ENCODE results near the gene TRIM37. TPM values are rescaled to one million over a fixed set of nuclear protein-coding genes. Genes with fewer than 3 reads are reported as not detected.
"Not testable (repeated sequence)": the region's sequence is repeated elsewhere in the genome, so short reads cannot be mapped to it uniquely, and the experiment has no call there.

Gene TRIM37

GRCh38 chr17:58960068-58960467 lies 146.6 kb downstream of the TRIM37 start:
- H3K36me3 ChIP-seq (ENCODE audit: insufficient read depth, low read length) = no peaks in the 10 kb centered on the region
- no peak overlapping the region for H3K4me3 ChIP-seq (ENCODE audit: low read length)
- H3K9me3 ChIP-seq (replicated peaks; ENCODE audit: low read length) = no peaks in the 10 kb centered on the region
- no peak overlapping the region for H3K9ac ChIP-seq (ENCODE audit: low read depth, low read length)
- H3K4me2 ChIP-seq (ENCODE audit: low read length) = no peak overlapping the region
- H3K27me3 ChIP-seq (ENCODE audit: control insufficient read depth, insufficient read depth, low read length) = no peaks in the 10 kb centered on the region
- H3K4me1 ChIP-seq (ENCODE audit: control insufficient read depth, insufficient read depth, low read length) = peaks cover 16% of the 10 kb centered on the region

GRCh38 chr17:58957725-58958073 lies 149.0 kb downstream of the TRIM37 start:
- Histone ChIP-seq H3K4me2 (ENCODE audit: low read length) (peak overlapping the region; percentile 49), H3K4me1 (ENCODE audit: control insufficient read depth, insufficient read depth, low read length) (peaks cover 16% of the 10 kb centered on the region)
- H3K36me3 ChIP-seq (ENCODE audit: insufficient read depth, low read length); H3K4me3 ChIP-seq (ENCODE audit: low read length); H3K27me3 ChIP-seq (ENCODE audit: control insufficient read depth, insufficient read depth, low read length); H3K9ac ChIP-seq (ENCODE audit: low read depth, low read length); H3K9me3 ChIP-seq (replicated peaks; ENCODE audit: low read length): not testable (repeated sequence)

GRCh38 chr17:58956997-58957724 lies 149.5 kb downstream of the TRIM37 start:
- peaks cover 16% of the 10 kb centered on the region for H3K4me1 ChIP-seq (ENCODE audit: control insufficient read depth, insufficient read depth, low read length)
- no peaks in the 10 kb centered on the region for H3K27me3 ChIP-seq (ENCODE audit: control insufficient read depth, insufficient read depth, low read length)
- H3K4me2 ChIP-seq (ENCODE audit: low read length) = peak overlapping the region; percentile 49
- H3K4me3 ChIP-seq (ENCODE audit: low read length) = no peak overlapping the region
- no peaks in the 10 kb centered on the region for H3K36me3 ChIP-seq (ENCODE audit: insufficient read depth, low read length)
- no peaks in the 10 kb centered on the region for H3K9me3 ChIP-seq (replicated peaks; ENCODE audit: low read length)
- no peak overlapping the region for H3K9ac ChIP-seq (ENCODE audit: low read depth, low read length)

- not testable (repeated sequence) for H3K4me3 ChIP-seq (ENCODE audit: low read length); H3K9me3 ChIP-seq (replicated peaks; ENCODE audit: low read length); H3K4me2 ChIP-seq (ENCODE audit: low read length); H3K36me3 ChIP-seq (ENCODE audit: insufficient read depth, low read length); H3K9ac ChIP-seq (ENCODE audit: low read depth, low read length); H3K27me3 ChIP-seq (ENCODE audit: control insufficient read depth, insufficient read depth, low read length)
- H3K4me1 ChIP-seq (ENCODE audit: control insufficient read depth, insufficient read depth, low read length) = peaks cover 16% of the 10 kb centered on the region
Measured at GRCh38 chr17:58954358-58954757, 152.3 kb downstream of the TRIM37 start.

- Histone ChIP-seq H3K9me3 (replicated peaks; ENCODE audit: low read length) (peaks cover 3% of the 10 kb centered on the region), H3K36me3 (ENCODE audit: insufficient read depth, low read length) (no peaks in the 10 kb centered on the region), H3K4me1 (ENCODE audit: control insufficient read depth, insufficient read depth, low read length) (no peaks in the 10 kb centered on the region), H3K9ac (ENCODE audit: low read depth, low read length) (no peak overlapping the region), H3K4me2 (ENCODE audit: low read length) (no peak overlapping the region), H3K27me3 (ENCODE audit: control insufficient read depth, insufficient read depth, low read length) (no peaks in the 10 kb centered on the region), H3K4me3 (ENCODE audit: low read length) (no peak overlapping the region)
Measured at GRCh38 chr17:58947824-58948223, 158.9 kb downstream of the TRIM37 start.

GRCh38 chr17:58947411-58947810 lies 159.3 kb downstream of the TRIM37 start:
- Histone ChIP-seq H3K4me2 (ENCODE audit: low read length) (no peak overlapping the region), H3K4me1 (ENCODE audit: control insufficient read depth, insufficient read depth, low read length) (no peaks in the 10 kb centered on the region), H3K9ac (ENCODE audit: low read depth, low read length) (no peak overlapping the region), H3K9me3 (replicated peaks; ENCODE audit: low read length) (peaks cover 3% of the 10 kb centered on the region), H3K27me3 (ENCODE audit: control insufficient read depth, insufficient read depth, low read length) (no peaks in the 10 kb centered on the region), H3K4me3 (ENCODE audit: low read length) (no peak overlapping the region), H3K36me3 (ENCODE audit: insufficient read depth, low read length) (no peaks in the 10 kb centered on the region)

GRCh38 chr17:58944166-58944565 lies 162.5 kb downstream of the TRIM37 start:
- no peaks in the 10 kb centered on the region for H3K27me3 ChIP-seq (ENCODE audit: control insufficient read depth, insufficient read depth, low read length)
- H3K36me3 ChIP-seq (ENCODE audit: insufficient read depth, low read length) = no peaks in the 10 kb centered on the region
- no peak overlapping the region for H3K4me3 ChIP-seq (ENCODE audit: low read length)
- no peaks in the 10 kb centered on the region for H3K4me1 ChIP-seq (ENCODE audit: control insufficient read depth, insufficient read depth, low read length)
- H3K9ac ChIP-seq (ENCODE audit: low read depth, low read length) = no peak overlapping the region
- H3K9me3 ChIP-seq (replicated peaks; ENCODE audit: low read length) = no peaks in the 10 kb centered on the region
- H3K4me2 ChIP-seq (ENCODE audit: low read length) = no peak overlapping the region

- Histone ChIP-seq H3K4me2 (ENCODE audit: low read length) (no peak overlapping the region), H3K9ac (ENCODE audit: low read depth, low read length) (no peak overlapping the region), H3K4me3 (ENCODE audit: low read length) (no peak overlapping the region), H3K4me1 (ENCODE audit: control insufficient read depth, insufficient read depth, low read length) (no peaks in the 10 kb centered on the region), H3K36me3 (ENCODE audit: insufficient read depth, low read length) (no peaks in the 10 kb centered on the region), H3K9me3 (replicated peaks; ENCODE audit: low read length) (no peaks in the 10 kb centered on the region), H3K27me3 (ENCODE audit: control insufficient read depth, insufficient read depth, low read length) (no peaks in the 10 kb centered on the region)
Measured at GRCh38 chr17:58936295-58936694, 170.4 kb downstream of the TRIM37 start.

GRCh38 chr17:58932956-58933355 lies 173.7 kb downstream of the TRIM37 start:
- no peaks in the 10 kb centered on the region for H3K4me1 ChIP-seq (ENCODE audit: control insufficient read depth, insufficient read depth, low read length)
- H3K4me3 ChIP-seq (ENCODE audit: low read length) = no peak overlapping the region
- no peak overlapping the region for H3K4me2 ChIP-seq (ENCODE audit: low read length)
- H3K36me3 ChIP-seq (ENCODE audit: insufficient read depth, low read length) = no peaks in the 10 kb centered on the region
- no peak overlapping the region for H3K9ac ChIP-seq (ENCODE audit: low read depth, low read length)
- no peaks in the 10 kb centered on the region for H3K27me3 ChIP-seq (ENCODE audit: control insufficient read depth, insufficient read depth, low read length)
- no peaks in the 10 kb centered on the region for H3K9me3 ChIP-seq (replicated peaks; ENCODE audit: low read length)

Small RNA genes lying within 50 kb of the gene (small RNA-seq; reads per million reads assigned to genes)
- gene MIR301A (94.8 reads per million, percentile 97 among the genes with 10 or more reads in this experiment), gene MIR454 (28.7 reads per million, percentile 95 among the genes with 10 or more reads in this experiment), gene RN7SL716P (not detected), gene RNU2-58P (15.1 reads per million, percentile 93 among the genes with 10 or more reads in this experiment)
